Measurements from ENCODE around the gene ADAMTS9.

The ADAMTS9 gene

GRCh38 chr3:64666171-64666588 is 21.6 kb downstream of the ADAMTS9 start:
- TF ChIP-seq, protein P1, sequence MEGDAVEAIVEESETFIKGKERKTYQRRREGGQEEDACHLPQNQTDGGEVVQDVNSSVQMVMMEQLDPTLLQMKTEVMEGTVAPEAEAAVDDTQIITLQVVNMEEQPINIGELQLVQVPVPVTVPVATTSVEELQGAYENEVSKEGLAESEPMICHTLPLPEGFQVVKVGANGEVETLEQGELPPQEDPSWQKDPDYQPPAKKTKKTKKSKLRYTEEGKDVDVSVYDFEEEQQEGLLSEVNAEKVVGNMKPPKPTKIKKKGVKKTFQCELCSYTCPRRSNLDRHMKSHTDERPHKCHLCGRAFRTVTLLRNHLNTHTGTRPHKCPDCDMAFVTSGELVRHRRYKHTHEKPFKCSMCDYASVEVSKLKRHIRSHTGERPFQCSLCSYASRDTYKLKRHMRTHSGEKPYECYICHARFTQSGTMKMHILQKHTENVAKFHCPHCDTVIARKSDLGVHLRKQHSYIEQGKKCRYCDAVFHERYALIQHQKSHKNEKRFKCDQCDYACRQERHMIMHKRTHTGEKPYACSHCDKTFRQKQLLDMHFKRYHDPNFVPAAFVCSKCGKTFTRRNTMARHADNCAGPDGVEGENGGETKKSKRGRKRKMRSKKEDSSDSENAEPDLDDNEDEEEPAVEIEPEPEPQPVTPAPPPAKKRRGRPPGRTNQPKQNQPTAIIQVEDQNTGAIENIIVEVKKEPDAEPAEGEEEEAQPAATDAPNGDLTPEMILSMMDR (IDR thresholded peaks at IDR 0.05; ENCODE audit: low read depth, low read length): no peak

GRCh38 chr3:64664397-64664796 is 23.4 kb downstream of the ADAMTS9 start:
- no peak for DNase-seq (ENCODE audit: extremely low read depth, low read depth)
- TF ChIP-seq, protein P1 (IDR thresholded peaks at IDR 0.05; ENCODE audit: low read depth, low read length): no peak

More at GRCh38 chr3:64666171-64666588, 21.6 kb downstream of the ADAMTS9 start:
- DNase-seq (ENCODE audit: extremely low read depth, low read depth): no peak

DNA sequence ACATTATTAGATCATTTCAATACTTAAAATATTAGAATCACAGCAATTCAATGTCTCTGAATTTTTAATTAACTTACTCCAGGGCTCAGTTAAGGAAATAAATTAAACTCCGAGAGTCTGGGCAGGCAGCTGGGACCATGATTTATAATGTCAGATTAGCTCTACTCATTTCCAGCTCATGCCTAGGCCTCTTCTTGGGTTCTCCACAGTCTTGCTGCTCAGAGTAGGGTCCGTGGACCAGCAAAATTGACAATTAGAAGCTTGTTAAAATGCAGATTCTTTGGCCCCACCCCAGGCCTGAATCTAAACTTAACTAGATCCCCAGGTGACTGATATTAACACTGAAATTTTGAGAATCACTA is 28.2 kb downstream of the ADAMTS9 start:
- DNase-seq (ENCODE audit: extremely low read depth, low read depth): no peak
- TF ChIP-seq, protein P1 (IDR thresholded peaks at IDR 0.05; ENCODE audit: low read depth, low read length): no peak

DNA sequence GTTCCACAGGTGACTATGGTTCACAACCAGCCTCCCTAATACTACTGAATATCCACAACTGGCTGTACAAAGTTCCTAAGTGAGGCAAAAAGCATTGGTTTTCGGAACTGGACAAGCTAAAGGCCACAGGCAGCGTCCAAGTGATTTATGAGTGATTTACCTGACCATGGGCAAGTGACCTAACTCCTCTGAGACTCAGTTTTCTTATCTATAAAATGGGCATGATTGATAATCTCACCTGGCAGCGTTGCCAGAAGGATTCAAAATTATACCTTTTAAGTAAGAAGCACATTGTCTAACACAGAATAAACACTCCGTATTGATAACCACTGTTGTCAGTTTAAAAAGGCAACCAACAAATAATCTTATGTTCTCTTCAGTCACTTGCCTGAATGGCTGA is 29.8 kb downstream of the ADAMTS9 start:
- no peak for DNase-seq (ENCODE audit: extremely low read depth, low read depth)
- TF ChIP-seq, protein P1 (IDR thresholded peaks at IDR 0.05; ENCODE audit: low read depth, low read length): no peak

DNA sequence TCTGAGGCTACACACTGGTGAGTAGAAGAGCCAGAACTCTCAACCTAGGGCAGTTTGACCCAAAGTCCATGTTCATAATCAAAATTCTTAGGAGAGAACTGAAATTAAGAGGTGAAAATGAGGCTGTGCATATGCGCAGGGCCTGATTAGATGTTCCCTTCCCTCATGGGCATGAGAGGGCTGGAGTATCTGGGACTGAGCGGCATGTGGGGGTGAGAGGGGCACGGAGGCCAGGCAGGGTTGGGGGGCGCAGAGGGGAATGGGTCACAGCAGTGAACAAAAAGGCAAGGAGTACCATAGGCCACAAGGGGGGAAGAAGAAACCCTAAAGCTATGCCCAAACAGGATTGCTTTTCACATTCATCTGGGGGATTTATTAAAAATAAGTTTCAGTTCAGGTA is 31.3 kb downstream of the ADAMTS9 start:
- TF ChIP-seq, protein P1 (IDR thresholded peaks at IDR 0.05; ENCODE audit: low read depth, low read length): no peak
- no peak for DNase-seq (ENCODE audit: extremely low read depth, low read depth)

DNA sequence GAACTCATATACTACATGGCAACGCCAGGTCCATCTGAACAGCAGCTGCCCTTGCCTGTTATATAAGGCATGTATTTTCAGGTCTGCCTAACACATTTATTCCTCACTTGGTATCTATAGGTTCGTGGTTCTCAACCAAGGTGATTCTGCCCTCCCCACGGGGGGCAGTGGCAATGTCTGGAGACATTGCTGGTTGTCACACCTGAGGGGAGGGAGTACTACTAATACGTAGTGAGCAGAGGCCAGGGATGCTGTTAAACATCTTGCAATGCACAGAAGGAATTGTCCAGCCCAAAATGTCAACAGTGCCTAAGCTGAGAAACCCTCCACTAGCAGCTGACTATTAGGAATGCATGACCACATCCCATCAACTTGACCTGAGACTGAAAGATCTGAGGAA is 32.6 kb downstream of the ADAMTS9 start:
- TF ChIP-seq, protein P1 (IDR thresholded peaks at IDR 0.05; ENCODE audit: low read depth, low read length): no peak
- no peak for DNase-seq (ENCODE audit: extremely low read depth, low read depth)

DNA sequence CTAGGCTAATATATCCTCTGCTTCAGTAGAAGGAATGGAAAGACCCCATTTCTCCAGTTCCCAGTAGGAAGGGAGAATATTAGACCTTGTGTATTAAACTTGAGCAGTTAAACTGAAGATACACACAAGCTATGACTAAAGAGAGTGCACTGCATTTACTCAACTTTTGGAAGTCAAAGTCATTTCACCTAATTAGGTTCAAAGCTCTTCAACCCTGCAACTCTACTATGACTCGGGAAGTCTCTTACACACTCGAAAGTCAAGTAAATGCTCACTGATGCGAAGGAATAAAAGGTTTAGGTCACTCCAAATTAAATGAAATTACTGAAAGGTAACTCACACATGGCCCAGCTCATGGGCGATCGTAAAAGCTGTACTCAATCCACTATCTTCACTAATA is 33.8 kb downstream of the ADAMTS9 start:
- TF ChIP-seq, protein P1 (IDR thresholded peaks at IDR 0.05; ENCODE audit: low read depth, low read length): no peak
- no peak for DNase-seq (ENCODE audit: extremely low read depth, low read depth)

Measured in AG09319 (cell line).